HG02798 (cell line): Measurements from ENCODE around the gene EIF3L.
"Not testable (repeated sequence)": the region's sequence is repeated elsewhere in the genome, so short reads cannot be mapped to it uniquely, and the experiment has no call there.

Experiments used
- ATAC-seq: cut with Tn5 transposase; IDR thresholded peaks from one replicate; pipeline ENCODE4 v1.9.1; 2021; ENCODE audit warnings: mild to moderate bottlenecking; ENCODE audit not compliant: unreplicated experiment, poor library complexity

EIF3L gene

GRCh38 chr22:37849089-37849751, at the start of gene EIF3L:
Gene EIF3L, plus strand, starts transcription at chr22:37849419. Its CDS starts 31 bp downstream, at chr22:37849450.
- peak; percentile 63 for ATAC-seq

GRCh38 chr22:37799979-37800378, 49.2 kb upstream of the EIF3L start:
- ATAC-seq = not testable (repeated sequence)

DNA sequence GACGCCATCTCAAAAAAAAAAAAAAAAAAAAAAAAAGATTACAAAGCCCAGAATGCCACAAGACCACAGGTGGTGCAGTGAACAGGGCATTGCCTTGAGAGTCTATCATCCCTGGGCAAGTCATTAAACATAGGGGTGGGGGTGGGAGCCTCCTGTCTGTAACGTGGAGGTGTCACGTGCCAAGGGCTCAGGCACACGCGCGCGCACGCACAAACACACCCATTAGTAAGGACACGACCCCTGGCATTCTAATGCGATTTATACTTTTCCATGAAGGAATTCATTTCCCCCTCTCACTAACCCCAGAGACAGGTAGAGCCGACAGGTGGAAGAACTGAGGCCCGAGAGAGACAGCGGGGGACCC, 47.3 kb upstream of the EIF3L start:
- ATAC-seq = no peak

- ATAC-seq = no peak
Observed at GRCh38 chr22:37802310-37803194, 46.7 kb upstream of the EIF3L start.

DNA sequence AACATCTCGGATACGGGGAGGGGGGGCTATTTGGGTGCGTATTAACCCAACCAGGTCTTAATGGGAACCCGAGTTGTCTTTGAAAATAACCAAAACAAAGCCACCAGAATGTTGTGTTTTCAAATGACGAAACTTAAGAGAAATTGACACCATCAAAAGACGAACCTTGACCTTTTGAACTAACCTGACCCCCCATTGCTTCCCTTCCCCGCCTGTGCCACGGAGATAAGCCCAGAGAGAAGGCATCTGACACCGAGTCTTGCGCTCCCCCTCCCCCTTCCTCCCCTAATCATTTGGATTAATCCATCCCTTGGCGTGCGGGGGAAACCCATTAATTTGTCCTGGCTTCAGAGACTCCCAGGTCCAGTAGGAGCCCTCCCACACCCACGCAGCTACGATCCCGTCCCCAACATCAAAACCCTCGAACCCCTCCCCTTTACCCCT, 46.0 kb upstream of the EIF3L start:
- ATAC-seq = no peak

GRCh38 chr22:37803639-37804351, 45.4 kb upstream of the EIF3L start:
- ATAC-seq = no peak

- no peak for ATAC-seq
Observed at GRCh38 chr22:37804352-37804880, 44.8 kb upstream of the EIF3L start.

DNA sequence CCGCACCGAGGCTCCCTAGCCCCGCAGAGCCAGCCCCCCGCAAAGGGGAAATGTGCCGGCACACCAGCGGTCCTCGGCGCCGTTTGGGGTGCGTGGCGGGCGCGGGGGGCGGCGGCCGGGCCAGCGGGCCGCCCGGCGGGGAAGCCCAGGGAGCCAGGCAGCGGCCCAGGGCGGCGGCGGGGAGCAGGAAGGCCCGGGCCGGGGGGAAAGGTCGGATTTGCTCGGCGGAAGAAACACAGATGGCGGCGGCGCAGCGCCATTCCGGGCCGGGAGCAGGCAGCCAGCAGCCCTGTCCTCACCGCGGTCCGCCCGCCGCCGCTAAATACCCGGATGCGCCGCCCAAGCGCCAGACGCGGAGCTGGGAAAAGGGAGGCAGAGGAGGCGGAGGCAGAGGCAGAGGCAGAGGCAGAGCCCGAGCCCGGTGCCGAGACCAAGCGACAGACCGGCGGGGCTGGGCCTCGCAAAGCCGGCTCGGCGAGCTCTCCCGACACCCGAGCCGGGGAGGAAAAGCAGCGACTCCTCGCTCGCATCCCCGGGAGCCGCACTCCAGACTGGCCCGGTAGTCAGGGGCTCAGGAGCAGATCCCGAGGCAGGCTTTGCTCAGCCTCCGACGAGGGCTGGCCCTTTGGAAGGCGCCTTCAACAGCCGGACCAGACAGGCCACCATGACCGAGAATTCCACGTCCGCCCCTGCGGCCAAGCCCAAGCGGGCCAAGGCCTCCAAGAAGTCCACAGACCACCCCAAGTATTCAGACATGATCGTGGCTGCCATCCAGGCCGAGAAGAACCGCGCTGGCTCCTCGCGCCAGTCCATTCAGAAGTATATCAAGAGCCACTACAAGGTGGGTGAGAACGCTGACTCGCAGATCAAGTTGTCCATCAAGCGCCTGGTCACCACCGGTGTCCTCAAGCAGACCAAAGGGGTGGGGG, 44.1 kb upstream of the EIF3L start:
- no peak for ATAC-seq

GRCh38 chr22:37805810-37806277, 43.4 kb upstream of the EIF3L start:
- ATAC-seq = no peak

DNA sequence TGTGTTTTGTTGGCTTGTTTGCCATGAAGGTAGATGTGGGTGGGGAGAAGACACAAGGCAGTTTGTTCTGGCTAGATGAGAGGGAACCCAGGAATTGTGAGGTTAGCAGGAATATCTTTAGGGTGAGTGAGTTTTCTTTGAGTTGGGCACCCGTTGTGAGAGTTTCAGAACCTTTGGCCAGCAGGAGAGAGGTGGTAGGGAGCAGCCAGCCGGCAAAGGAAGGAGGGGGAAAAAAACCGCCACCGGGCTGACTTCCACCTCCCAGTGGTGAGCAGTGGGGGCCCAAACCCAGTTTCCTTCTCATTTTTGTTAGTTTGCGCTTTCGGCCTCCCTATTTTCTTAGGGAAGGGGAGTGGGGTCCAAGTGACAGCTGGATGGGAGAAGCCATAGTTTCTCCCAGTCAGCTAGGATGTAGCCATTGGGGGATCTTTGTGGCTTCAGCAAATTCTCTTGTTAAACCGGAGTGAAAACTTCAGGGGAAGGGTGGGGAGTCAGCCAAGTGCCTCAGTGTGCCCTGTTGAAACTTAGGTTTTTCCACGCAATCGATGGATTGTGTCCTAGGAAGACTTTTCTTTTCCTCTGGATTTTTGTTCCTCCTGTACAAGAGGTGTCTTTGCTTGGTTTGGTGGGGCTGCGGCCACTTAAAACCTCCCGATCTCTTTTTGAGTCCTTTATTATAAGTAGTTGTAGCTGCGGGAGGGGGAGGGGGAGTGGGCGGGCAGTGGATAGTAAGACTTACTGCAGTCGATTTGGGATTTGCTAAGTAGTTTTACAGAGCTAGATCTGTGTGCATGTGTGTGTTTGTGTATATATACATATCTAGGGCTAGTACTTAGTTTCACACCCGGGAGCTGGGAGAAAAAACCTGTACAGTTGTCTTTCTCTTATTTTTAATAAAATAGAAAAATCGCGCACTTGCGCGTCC, 42.5 kb upstream of the EIF3L start:
- ATAC-seq = no peak

DNA sequence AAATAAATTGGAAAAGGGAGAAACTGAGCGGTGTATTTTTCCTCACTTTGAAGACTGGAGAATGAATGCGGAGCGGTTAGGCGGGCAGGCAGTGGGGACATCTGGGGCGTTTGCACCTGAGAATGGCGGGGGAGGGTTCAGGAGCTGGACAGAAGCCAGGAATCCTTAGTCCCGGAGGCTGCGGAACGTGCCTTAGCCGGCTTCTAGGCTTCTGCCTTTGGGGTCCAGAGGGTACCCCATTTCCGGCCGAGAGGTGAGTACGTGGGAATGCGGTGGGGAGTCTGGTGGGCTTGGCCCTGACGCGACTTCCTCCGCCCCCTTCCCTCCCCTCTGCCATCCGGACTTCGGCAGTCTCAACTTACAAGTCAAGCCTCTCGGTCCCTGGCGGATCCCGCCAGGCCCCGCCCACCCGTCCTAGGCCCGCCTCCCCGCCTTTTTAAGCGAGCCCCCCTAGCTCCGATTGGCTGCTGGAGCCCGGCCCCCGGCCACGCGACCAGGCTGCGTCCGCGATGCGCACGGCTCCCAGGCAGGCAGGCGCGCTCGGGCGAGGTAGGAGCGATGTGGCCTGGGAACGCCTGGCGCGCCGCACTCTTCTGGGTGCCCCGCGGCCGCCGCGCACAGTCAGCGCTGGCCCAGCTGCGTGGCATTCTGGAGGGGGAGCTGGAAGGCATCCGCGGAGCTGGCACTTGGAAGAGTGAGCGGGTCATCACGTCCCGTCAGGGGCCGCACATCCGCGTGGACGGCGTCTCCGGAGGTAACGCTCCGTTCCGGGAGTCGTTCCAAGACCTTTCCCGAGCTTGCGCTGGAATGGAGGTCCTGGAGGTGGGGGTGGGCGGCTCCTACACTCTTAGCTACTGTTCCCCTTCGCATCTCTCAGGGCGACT, 41.6 kb upstream of the EIF3L start, which contains the start of gene GCAT:
TSS of gene GCAT (plus strand) at position 525 of the 884 bp plus-strand sequence. CDS start at position 559, 34 bp downstream.
- peak; percentile 87 for ATAC-seq

DNA sequence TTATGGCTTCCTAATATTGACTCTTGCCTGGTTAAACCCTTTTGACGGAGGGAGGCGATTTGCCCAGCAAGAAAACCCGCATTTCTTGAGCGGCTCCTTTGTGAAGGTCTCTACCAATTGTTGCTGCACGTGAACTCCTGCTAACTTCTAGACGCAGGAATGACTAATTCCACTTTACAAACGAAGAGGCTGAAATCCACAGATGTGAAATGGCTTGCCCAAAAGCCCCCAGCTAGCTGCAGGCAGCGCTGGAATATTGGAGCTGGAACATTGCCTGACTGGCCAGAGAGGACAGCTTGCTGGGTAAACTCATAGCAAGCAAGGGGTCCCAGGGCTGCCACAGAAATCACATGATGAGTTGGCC, 40.9 kb upstream of the EIF3L start:
- no peak for ATAC-seq

DNA sequence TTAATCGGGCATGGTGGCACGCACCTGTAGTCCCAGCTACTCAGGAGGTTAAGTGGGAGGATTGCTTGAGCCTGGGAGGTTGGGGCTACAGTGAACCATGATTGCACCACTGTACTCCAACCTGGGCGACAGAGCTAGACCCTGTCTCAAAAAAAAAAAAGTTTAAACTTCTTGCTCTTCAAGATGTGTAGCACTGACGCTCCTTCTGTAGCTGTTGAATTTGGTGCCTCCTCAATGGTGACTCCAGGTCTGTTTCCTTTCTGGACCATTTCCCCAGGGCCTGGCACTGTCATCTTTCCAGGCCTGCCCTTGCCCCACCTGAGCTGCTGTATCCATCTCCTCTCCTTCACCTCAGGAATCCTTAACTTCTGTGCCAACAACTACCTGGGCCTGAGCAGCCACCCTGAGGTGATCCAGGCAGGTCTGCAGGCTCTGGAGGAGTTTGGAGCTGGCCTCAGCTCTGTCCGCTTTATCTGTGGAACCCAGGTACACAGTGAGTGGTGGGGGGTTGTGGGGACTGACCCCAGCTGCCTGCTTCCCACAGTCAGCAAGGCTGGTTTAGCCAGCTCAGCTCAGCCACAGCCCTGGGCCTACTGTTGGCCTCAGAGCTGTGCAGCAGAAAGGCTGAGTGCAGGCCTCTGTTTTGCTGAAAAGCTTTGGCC, 39.4 kb upstream of the EIF3L start:
- no peak for ATAC-seq

DNA sequence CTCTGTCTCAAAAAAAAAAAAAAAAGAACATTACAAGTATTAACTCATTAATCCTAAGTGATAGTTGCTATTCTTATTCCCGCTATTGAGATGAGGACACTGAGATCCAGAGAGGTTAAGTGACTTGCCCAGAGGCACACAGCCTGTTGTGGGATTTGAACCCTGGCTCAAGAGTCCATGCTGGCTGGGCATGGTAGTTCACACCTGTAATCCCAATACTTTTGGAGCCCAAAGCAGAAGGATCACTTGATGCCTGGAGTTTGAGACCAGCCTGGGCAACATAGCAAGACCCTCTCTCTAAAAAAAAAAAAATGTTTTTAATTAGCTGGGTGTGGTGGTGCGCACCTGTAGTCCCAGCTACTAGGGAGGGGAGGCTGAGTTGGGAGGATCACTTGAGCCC, 37.4 kb upstream of the EIF3L start:
- no peak for ATAC-seq

DNA sequence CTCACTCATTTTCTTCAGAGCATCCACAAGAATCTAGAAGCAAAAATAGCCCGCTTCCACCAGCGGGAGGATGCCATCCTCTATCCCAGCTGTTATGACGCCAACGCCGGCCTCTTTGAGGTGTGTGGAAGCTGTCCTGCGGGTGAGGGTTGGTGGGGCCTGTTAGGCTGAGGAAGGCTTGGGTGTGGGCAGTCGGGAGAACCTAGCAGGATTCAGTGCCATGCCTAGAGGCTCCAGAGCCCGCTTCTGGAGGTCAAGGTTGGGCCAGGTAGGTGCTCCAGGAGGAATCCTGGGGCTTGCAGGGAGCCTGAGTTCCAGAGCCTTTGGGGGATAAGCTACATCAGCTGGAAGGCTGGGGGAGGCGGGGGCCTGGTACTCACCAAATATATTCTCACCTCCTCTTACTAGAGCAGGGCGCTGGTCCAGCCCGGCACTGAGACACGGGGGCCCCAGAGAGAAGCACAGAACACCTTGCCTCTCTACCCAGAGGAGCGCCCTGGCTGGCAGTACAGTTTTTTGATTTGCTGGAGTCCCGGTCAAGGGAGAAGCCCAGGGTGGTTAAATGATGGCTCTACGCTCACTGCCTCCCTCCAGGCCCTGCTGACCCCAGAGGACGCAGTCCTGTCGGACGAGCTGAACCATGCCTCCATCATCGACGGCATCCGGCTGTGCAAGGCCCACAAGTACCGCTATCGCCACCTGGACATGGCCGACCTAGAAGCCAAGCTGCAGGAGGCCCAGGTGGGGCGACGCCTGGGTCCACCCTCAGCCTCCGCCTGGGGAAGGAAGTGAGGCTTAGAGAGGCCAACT, 36.1 kb upstream of the EIF3L start:
- ATAC-seq = no peak

- ATAC-seq = no peak
Observed at GRCh38 chr22:37815593-37815992, 33.6 kb upstream of the EIF3L start.
